WI38 (cell line): ENCODE data around the gene ADGRG1.

Source experiments
- H3K4me3 ChIP-seq: 2 replicates; pipeline ENCODE4 v1.5.1; 2011; ENCODE audit warnings: low read depth, mild to moderate bottlenecking, control low read depth, low read length
- TF ChIP-seq, protein P1 (sequence below): IDR thresholded peaks from 2 replicates; pipeline ENCODE4 v1.5.1; 2012; ENCODE audit warnings: low read depth, mild to moderate bottlenecking, control low read depth, low read length

Gene ADGRG1

DNA sequence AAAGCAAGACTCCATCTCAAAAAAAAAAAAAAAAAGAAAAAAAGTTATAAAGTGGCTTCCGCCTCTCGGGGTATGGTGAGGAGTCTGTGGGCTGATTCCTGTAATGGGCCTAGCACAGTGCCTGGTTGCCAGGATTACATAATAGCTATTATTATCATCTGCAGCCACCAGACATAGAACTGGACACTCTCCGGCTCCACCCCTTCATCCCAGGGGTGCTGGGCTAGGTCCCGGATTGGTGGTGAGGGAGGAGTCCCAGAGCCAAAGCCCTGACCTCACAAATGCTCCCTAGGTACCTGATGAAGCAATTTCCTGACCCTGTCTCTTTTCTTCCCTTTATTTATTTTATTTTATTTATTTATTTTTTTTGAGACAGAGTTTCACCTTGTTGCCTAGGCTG, 11.6 kb upstream of the ADGRG1 start:
- TF ChIP-seq, protein P1, sequence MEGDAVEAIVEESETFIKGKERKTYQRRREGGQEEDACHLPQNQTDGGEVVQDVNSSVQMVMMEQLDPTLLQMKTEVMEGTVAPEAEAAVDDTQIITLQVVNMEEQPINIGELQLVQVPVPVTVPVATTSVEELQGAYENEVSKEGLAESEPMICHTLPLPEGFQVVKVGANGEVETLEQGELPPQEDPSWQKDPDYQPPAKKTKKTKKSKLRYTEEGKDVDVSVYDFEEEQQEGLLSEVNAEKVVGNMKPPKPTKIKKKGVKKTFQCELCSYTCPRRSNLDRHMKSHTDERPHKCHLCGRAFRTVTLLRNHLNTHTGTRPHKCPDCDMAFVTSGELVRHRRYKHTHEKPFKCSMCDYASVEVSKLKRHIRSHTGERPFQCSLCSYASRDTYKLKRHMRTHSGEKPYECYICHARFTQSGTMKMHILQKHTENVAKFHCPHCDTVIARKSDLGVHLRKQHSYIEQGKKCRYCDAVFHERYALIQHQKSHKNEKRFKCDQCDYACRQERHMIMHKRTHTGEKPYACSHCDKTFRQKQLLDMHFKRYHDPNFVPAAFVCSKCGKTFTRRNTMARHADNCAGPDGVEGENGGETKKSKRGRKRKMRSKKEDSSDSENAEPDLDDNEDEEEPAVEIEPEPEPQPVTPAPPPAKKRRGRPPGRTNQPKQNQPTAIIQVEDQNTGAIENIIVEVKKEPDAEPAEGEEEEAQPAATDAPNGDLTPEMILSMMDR: no peak
- H3K4me3 ChIP-seq: no peak overlapping the region

DNA sequence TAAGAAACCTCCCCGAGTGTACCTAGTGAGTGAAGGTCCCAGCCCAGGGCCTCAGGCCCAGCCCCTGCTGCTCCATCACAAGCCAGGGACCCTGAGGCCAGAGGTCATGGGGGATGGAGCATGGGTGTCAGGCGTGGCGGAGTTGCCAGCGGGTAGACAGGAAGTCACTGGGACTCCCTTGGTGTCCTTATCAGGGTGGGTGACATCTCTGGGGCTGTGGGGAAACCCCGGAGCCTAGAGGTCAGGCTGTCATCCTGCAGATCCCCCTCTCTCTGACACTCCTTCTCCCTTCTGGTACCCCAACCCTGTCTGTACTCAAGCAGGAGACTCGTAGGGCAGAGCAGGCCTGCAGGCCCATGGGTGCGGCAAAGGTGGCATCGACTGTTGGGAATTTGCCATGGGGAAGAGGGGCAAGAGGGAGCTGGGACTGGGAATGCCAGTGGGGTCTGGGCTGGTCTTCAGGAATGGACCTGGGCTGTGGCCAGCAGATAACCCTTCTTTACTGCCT, 10.8 kb upstream of the ADGRG1 start:
- TF ChIP-seq, protein P1: no peak
- no peak overlapping the region for H3K4me3 ChIP-seq

DNA sequence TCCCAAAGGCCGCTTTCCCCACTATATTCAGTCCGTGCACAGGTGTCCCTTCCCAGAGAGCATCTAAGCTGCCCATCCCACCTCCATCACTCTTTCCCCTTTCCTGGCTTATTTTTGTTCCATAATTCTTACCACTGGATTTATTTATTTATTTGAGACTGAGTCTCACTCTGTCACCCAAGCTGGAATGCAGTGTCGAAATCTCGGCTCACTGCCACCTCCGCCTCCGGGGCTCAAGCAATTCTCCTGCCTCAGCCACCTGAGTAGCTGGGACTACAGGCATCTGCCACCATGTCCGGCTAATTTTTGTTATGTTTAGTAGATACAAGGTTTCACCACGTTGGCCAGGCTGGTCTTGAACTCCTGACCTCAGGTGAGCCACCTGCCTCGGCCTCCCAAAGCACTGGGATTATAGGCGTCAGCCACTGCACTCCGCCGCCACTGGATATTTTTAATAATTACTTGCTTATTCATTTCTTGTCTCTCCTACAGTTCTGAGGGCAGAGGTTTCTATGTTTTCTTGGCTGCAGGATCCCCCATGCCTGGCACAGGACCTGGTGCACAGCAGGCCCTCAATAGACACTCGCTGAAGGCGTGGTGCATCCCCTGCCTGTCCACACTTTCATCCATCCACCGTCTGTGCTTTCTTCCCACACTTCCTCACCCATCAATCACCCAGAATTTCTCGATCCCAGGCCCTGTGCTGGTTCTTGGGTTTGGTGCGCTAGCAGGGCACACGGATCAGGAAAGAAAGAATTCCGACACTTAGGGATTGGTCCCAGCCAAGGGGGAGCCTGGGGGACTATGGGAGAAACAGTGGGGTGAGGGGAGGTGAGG, 9.9 kb upstream of the ADGRG1 start:
- TF ChIP-seq, protein P1: no peak
- no peak overlapping the region for H3K4me3 ChIP-seq

DNA sequence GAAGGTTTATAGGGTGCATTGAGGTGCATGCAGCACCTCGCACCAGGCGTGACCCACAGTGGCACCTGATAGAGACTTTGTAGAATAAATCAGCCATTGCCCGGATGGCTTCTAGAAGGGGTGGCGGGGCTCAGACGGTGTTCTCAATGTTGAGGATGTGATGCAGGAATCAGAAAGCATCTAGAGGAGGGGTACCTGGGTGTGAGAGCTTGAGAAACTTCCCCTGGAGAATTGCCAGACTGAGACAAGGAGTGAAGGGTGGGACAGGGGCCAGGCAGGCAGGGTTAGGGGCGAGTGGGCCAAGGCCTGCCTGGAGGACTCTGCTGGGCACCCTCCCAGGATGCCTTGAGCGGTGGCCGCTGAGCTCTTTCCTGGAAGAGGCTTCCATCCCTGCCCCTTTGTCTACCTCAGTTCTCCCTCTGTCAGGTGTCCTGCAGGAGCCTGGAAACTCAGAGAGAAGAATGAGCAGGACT, 9.3 kb upstream of the ADGRG1 start:
- TF ChIP-seq, protein P1: no peak
- no peak overlapping the region for H3K4me3 ChIP-seq

DNA sequence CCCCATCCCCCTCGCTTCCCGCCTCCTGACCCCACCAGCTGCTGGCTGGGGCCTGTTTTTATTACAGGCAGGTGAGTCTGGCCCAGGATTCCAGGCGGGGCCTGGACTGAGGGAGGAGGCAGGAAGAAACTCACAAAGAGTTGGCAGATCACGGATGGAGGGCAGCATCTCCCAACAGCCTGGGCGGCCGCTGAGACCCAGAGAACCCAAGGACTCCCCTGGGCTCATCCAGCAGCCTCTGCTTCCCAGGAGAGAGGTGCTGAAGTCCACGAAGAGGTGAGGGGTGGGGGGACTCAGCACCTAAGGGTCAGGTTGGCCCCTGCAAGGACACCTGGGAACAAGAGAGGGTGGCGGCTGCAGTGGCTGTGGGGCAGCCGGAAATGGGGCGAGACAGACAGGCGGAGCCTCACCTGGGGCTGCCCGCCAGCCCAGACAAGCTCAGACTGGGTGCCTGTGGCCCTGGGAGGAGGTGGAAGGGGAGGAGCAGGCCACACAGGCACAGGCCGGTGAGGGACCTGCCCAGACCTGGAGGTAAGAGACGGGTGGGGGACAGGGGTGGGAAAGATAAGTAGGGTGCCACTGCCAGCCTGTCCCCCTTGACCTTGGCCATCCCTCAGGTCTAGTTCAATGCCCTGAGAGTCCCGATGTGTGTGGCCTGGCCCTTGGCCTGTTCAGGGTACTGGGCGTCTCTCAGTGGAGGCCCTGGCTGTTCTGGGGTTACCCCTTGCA, 8.7 kb upstream of the ADGRG1 start:
- TF ChIP-seq, protein P1: no peak
- no peak overlapping the region for H3K4me3 ChIP-seq

DNA sequence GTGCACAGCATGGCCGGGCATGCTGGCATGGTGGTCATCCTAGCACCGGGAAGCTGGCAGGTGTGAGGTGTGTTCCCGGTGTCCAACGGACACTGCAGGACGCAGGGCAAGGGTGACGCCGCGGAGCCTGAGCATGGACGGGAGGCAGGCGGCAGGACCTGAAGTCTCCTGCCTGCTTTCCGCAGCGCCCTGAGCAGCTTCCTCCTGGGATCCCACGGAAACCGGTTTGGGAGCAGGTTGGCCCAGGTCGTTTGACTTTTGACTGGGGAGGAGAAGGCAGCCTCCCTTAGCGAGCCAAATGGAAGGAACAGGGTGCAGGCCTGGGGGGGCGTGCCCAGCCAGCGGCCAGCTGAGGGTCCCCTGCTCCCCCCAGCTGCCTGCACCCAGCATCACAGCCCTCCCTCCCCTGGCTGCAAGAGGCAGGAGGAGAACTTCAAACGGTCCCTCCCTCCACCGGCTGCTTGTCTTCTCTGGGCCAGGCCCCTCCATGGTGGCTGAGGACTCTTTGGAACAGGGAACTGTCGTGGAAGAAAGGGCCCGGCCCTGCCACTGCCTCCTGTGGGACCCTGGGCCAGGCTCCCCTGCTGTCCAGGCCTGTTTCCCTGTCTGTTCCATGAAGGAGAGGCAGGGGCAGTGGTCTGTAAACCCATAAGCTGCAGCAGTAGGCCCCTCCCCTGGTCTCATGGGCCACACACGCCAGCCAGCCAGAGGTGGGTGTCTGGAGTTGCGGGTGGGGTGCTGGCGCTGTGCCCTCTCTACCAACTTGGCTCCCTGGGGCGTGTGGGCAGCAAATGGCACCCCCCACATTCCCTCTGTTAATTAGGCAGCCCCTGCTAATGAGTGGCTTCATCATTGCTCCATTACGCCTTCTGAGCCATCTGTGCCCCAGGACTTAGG, 7.8 kb upstream of the ADGRG1 start:
- no peak overlapping the region for H3K4me3 ChIP-seq
- TF ChIP-seq, protein P1: no peak
